Activated CD8-positive, alpha-beta memory T cell treated with anti-CD3 and anti-CD28 coated beads, Interleukin-2, amount 50 U/mL, for 1 hour (primary cell): ENCODE data around the gene RFPL1.
"Not testable (repeated sequence)": the region's sequence is repeated elsewhere in the genome, so short reads cannot be mapped to it uniquely, and the experiment has no call there.

Experiments
- DNase-seq: peaks from one replicate; pipeline ENCODE4 v3.0.0-alpha.2; 2020; ENCODE audit errors: extremely low read depth

Gene RFPL1

GRCh38 chr22:29478326-29479276 is 40.2 kb downstream of the RFPL1 start:
- no peak for DNase-seq

- DNase-seq = no peak
Measured at GRCh38 chr22:29479417-29480261, 41.3 kb downstream of the RFPL1 start, which contains the start of gene NEFH. Gene NEFH, plus strand, starts transcription at chr22:29480218. Its CDS starts 45 bp downstream, at chr22:29480263.

- no peak for DNase-seq
Measured at GRCh38 chr22:29480262-29480511, 41.8 kb downstream of the RFPL1 start.

GRCh38 chr22:29480512-29481264 is 42.3 kb downstream of the RFPL1 start:
- DNase-seq = no peak

- no peak for DNase-seq
Measured at GRCh38 chr22:29481265-29482000, 43.0 kb downstream of the RFPL1 start.

GRCh38 chr22:29482253-29482652 is 43.9 kb downstream of the RFPL1 start:
- DNase-seq = no peak

- DNase-seq = no peak
Measured at GRCh38 chr22:29482726-29483125, 44.3 kb downstream of the RFPL1 start.

GRCh38 chr22:29483254-29483653 is 44.9 kb downstream of the RFPL1 start:
- DNase-seq = no peak

GRCh38 chr22:29484642-29485041 is 46.3 kb downstream of the RFPL1 start:
- DNase-seq = no peak

- no peak for DNase-seq
Measured at GRCh38 chr22:29485448-29485847, 47.1 kb downstream of the RFPL1 start.

- DNase-seq = no peak
Measured at GRCh38 chr22:29487426-29487986, 49.1 kb downstream of the RFPL1 start.

- not testable (repeated sequence) for DNase-seq
Measured at GRCh38 chr22:29489127-29489780, 50.9 kb downstream of the RFPL1 start.

GRCh38 chr22:29491012-29491411 is 52.6 kb downstream of the RFPL1 start:
- DNase-seq = no peak
